ENCODE data around the gene INPP5D.

The INPP5D gene

DNA sequence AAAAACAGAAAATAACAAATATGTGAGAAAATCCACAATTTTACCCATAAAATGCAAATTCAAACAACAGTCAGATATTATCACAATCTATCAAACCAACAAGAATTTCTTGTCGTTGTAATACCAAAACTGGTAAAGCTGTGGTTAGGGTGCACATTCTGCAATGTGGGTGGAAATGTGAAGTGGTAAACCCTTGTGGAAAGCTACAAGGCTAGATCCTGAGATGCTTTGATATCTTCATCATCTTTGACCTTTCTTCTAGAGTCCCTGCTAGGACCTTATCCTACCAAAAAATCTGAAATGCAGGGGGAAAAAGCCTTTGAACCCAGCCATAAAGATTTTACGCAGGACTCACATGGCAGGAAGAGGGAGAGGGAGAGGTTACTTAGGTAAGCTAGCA lies 174.1 kb downstream of the INPP5D start:
- in situ Hi-C loops (cut with HindIII; ENCODE audit: low pct_ligation_motif_present, low pct_unique_long_range_greater_than_20kb, low sequenced_read_pairs), result no loop called here
- DNase-seq, result no peak

GRCh38 chr2:233234996-233235395 lies 174.9 kb downstream of the INPP5D start:
- DNase-seq, result no peak
- in situ Hi-C loops (cut with HindIII; ENCODE audit: low pct_ligation_motif_present, low pct_unique_long_range_greater_than_20kb, low sequenced_read_pairs), result no loop called here

GRCh38 chr2:233235977-233236376 lies 175.8 kb downstream of the INPP5D start:
- DNase-seq, result no peak
- in situ Hi-C loops (cut with HindIII; ENCODE audit: low pct_ligation_motif_present, low pct_unique_long_range_greater_than_20kb, low sequenced_read_pairs), result no loop called here

DNA sequence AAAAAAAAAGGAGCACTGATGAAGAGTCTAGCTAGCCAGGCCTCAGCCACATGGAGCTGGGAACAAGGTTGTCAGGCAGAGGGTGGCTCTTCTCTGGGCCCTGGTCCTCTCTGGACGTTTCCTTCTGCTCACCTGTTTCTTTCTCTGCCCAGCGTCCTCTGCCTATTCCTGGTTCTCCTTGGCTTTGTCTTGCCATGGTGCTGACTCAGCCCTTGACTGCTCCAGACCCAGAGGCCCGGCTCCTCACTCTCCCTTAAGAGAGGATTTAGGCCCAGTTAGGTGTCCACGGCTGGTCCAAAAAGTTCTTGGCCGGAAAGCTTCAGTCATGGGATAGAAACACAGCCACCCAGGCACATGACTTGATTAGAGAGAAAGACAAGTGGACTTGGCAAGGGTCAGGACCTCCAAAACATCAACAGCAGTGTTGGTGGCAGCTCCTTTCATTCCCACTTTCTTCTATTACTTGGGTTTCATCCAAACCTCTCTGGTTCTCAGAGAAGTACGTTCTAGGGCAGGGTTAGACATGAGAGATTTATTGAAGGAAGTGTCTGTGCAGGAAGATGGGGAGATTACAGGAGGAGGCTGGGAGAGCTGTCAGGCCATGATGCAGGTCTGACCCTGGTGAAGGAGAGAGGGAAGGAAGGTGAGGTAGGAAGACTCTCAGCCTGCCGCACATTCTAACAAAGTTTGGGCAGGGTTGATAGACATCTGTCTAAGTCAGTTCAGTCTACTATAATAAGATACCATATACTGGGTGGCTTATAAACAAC lies 176.9 kb downstream of the INPP5D start:
- DNase-seq, result no peak
- in situ Hi-C loops (cut with HindIII; ENCODE audit: low pct_ligation_motif_present, low pct_unique_long_range_greater_than_20kb, low sequenced_read_pairs), result no loop called here

- in situ Hi-C loops (cut with HindIII; ENCODE audit: low pct_ligation_motif_present, low pct_unique_long_range_greater_than_20kb, low sequenced_read_pairs), result no loop called here
- DNase-seq, result no peak
These were observed 180.8 kb downstream of the INPP5D start for GRCh38 chr2:233240897-233241296.

DNA sequence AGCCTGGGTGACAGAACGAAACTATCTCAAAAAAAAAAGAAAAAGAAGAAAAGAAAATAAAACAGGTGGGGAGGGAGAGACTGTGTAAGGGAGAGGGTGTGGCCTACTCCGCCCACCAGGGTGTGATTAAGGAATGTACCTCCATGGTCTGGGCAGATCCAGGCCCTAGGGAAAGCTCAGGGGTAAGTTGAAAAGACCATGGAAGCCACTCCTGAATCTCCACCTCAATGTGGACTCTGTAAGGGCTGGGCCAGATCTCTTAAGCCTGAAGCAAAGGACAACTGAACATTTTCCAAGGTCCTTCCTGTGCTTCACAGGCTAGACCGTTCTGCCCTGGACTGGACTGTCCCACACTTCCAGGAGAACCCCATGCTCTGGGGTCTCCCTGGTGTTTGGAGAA lies 181.7 kb downstream of the INPP5D start:
- DNase-seq, result no peak
- in situ Hi-C loops (cut with HindIII; ENCODE audit: low pct_ligation_motif_present, low pct_unique_long_range_greater_than_20kb, low sequenced_read_pairs), result no loop called here

DNA sequence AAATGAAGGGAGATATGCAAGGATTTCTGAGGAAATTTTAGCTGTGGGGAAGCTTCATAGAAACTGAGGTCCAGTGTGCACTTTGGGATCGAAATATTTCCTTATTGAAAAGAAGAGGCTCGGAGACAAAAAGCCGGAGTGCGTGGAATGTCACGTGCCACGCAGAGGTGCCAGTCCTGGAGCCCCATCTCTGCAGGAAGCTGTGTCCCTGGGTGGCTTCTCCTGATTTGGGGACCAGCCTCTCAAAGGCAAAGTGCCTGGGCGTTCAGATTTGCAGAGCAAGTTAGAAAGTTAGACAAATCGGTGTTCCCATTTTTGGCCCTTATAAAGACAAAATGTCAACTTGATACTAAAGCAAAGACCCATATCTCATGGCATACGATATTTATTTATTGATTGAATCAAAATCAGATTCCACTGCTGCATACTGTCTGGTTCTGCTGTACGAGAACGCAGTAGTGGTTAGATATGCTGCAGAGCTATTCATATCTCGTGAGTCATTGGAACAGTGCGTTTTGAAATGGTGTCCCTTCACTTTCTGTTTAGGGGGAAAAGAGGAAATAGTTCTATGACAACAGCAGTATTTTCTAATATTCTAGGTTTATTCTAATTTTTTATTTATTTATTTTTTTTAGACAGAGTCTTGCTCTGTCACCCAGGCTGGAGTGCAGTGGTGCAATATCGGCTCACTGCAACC lies 182.2 kb downstream of the INPP5D start:
- DNase-seq, result no peak
- in situ Hi-C loops (cut with HindIII; ENCODE audit: low pct_ligation_motif_present, low pct_unique_long_range_greater_than_20kb, low sequenced_read_pairs), result no loop called here

DNA sequence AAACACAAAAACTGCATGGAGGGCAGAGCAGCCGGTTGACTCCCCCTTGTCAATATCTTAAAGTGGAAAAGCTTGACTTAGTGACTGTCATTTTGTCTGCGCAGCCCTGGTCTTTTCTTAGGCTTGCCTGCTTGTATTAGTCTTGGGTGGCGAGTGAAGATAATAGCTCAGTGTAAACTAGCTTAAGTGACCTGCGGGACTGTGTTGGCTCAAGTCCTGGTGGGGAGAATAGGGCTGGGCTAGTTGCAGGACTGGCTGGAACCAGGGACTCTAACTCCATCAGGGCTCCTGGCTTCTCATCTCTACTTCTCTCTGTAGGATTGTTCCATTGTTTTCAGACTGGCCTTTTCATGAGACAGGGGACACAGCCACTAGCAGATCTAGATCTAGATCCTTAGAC lies 183.2 kb downstream of the INPP5D start:
- DNase-seq, result no peak
- in situ Hi-C loops (cut with HindIII; ENCODE audit: low pct_ligation_motif_present, low pct_unique_long_range_greater_than_20kb, low sequenced_read_pairs), result no loop called here

DNA sequence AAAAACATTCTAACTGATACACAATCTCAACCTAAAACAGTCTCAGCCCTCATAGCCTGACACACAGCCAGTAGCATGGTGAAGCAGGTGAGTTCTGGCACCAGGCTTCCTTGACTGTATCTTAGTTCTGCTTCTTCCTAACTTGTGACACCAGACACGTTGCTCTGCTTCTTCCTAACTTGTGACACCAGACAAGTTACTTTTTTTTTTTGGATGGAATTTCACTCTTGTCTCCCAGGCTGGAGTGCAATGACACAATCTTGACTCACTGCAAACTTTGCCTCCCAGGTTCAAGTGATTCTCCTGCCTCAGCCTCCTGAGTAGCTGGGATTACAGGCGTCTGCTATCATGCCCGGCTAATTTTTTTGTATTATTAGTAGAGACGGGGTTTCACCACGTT lies 184.7 kb downstream of the INPP5D start:
- no peak for DNase-seq
- in situ Hi-C loops (cut with HindIII; ENCODE audit: low pct_ligation_motif_present, low pct_unique_long_range_greater_than_20kb, low sequenced_read_pairs), result no loop called here

GRCh38 chr2:233245406-233245805 lies 185.3 kb downstream of the INPP5D start:
- in situ Hi-C loops (cut with HindIII; ENCODE audit: low pct_ligation_motif_present, low pct_unique_long_range_greater_than_20kb, low sequenced_read_pairs), result no loop called here
- no peak for DNase-seq

DNA sequence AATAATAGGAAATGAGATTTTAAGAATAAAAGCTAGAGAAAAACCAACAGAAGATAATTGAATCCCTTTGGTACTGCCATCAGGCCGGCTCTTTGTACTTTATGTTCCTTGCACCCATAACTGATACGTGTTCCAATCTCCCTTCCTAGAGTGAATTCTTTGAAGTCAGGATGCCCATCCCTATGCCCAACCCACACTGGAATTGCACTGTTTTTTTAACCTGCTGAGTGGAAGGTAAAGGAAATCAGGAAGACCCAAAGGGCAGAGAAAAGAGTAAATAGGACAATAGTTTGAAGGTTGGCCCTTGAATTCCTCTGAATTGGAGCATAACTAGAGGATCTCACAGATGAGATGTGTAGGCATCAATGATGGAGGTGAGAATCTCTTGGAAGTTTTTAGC lies 187.0 kb downstream of the INPP5D start:
- no peak for DNase-seq
- in situ Hi-C loops (cut with HindIII; ENCODE audit: low pct_ligation_motif_present, low pct_unique_long_range_greater_than_20kb, low sequenced_read_pairs), result no loop called here

- in situ Hi-C loops (cut with HindIII; ENCODE audit: low pct_ligation_motif_present, low pct_unique_long_range_greater_than_20kb, low sequenced_read_pairs), result no loop called here
- peak; percentile 42 for DNase-seq
These were observed 187.6 kb downstream of the INPP5D start for GRCh38 chr2:233247744-233248143.

- no peak for DNase-seq
- in situ Hi-C loops (cut with HindIII; ENCODE audit: low pct_ligation_motif_present, low pct_unique_long_range_greater_than_20kb, low sequenced_read_pairs), result no loop called here
These were observed 188.9 kb downstream of the INPP5D start for GRCh38 chr2:233248999-233249398.

DNA sequence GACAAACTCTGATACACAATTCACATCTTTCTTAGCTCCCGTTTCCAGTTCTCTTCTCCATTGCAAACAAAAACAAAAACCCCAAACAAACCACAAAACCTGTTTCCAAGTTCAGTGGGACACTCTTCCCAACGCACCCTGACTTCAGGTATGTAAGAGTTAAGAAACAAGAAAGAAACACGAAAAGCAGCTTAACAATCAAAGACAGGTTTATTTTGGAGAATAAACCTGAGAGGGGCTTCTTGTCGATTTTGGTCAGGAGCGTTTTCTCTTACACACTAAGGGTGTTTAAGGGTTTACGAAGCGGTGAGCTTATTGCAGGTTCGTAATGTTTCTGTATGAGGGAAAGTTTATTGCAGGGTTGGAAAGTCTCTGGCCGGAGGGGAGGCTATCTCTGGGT lies 190.4 kb downstream of the INPP5D start:
- DNase-seq, result no peak
- in situ Hi-C loops (cut with HindIII; ENCODE audit: low pct_ligation_motif_present, low pct_unique_long_range_greater_than_20kb, low sequenced_read_pairs), result no loop called here

GRCh38 chr2:233250985-233251305 lies 190.8 kb downstream of the INPP5D start:
- in situ Hi-C loops (cut with HindIII; ENCODE audit: low pct_ligation_motif_present, low pct_unique_long_range_greater_than_20kb, low sequenced_read_pairs), result no loop called here
- DNase-seq, result no peak

DNA sequence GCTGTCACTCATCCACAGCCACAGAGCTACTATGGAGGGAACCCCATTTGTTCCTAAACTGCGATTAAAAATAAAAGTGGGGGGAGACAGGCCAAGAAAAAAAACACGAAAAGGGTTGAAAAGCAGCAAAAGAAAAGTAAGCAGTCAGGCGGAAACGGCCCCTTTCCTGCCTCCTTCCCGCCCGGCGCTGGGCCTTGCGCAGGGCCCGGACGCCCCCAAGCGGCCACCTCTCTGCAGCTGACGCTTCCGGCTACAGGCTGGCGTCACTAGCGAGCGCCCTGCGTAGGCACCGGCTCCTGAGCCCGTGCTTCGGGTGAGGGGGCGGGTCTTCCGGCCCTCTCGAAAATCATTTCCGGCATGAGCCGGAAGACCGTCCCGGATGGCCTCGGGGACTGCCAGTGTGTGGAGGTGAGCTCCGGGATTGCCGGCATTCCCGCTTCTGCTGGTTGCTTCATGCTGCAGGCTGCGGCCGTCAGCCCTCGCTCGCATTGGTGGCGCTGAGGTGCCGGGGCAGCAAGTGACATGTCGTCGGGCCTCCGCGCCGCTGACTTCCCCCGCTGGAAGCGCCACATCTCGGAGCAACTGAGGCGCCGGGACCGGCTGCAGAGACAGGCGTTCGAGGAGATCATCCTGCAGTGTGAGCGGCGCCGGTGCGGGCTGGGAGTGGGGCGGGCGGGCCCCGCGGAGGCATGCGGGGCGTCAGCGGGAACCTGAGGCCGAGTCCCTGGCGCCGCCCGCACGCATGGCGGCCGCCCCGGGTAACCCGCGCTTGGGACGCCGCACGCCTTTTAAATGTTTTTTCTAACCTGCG lies 191.4 kb downstream of the INPP5D start, which contains the start of gene ATG16L1:
TSS of gene ATG16L1 (plus strand) at position 368 of the 811 bp plus-strand sequence. CDS start at position 523, 155 bp downstream.
- in situ Hi-C loops (cut with HindIII; ENCODE audit: low pct_ligation_motif_present, low pct_unique_long_range_greater_than_20kb, low sequenced_read_pairs), result no loop called here
- peak; percentile 98 for DNase-seq

DNA sequence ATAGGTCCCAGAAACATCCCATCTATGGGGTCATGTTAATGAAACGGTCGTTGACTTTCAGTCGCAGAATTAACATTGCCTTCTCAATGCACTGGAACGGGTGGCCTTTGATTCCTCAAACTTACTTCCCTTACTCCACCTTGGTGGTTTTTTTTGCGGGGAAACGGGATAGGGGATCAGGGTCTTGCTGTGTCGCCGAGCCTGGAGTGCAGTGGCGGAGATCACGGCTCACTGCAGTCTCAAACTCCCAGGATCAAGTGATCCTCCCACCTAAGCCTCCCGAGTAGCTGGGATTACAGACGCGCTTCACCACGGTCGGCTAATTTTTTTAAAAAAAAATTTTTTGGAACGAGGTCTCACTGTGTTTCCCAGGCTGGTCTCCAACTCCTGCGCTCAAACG lies 192.1 kb downstream of the INPP5D start:
- in situ Hi-C loops (cut with HindIII; ENCODE audit: low pct_ligation_motif_present, low pct_unique_long_range_greater_than_20kb, low sequenced_read_pairs), result no loop called here
- peak; percentile 9 for DNase-seq

GRCh38 chr2:233255151-233255550 lies 195.0 kb downstream of the INPP5D start:
- in situ Hi-C loops (cut with HindIII; ENCODE audit: low pct_ligation_motif_present, low pct_unique_long_range_greater_than_20kb, low sequenced_read_pairs), result no loop called here

GRCh38 chr2:233256048-233256447 lies 195.9 kb downstream of the INPP5D start:
- in situ Hi-C loops (cut with HindIII; ENCODE audit: low pct_ligation_motif_present, low pct_unique_long_range_greater_than_20kb, low sequenced_read_pairs), result no loop called here
- no peak for DNase-seq

More at GRCh38 chr2:233255151-233255550, 195.0 kb downstream of the INPP5D start:
- DNase-seq, result no peak
